Middle frontal gyrus (tissue), 1 donor: ENCODE measurements around the gene RSPRY1.

ENCODE experiments used
- DNase-seq: peaks from one replicate; pipeline ENCODE4 v3.0.0-alpha.2; 2015; ENCODE audit warnings: low spot score; ENCODE audit errors: extremely low spot score

The RSPRY1 gene

DNA sequence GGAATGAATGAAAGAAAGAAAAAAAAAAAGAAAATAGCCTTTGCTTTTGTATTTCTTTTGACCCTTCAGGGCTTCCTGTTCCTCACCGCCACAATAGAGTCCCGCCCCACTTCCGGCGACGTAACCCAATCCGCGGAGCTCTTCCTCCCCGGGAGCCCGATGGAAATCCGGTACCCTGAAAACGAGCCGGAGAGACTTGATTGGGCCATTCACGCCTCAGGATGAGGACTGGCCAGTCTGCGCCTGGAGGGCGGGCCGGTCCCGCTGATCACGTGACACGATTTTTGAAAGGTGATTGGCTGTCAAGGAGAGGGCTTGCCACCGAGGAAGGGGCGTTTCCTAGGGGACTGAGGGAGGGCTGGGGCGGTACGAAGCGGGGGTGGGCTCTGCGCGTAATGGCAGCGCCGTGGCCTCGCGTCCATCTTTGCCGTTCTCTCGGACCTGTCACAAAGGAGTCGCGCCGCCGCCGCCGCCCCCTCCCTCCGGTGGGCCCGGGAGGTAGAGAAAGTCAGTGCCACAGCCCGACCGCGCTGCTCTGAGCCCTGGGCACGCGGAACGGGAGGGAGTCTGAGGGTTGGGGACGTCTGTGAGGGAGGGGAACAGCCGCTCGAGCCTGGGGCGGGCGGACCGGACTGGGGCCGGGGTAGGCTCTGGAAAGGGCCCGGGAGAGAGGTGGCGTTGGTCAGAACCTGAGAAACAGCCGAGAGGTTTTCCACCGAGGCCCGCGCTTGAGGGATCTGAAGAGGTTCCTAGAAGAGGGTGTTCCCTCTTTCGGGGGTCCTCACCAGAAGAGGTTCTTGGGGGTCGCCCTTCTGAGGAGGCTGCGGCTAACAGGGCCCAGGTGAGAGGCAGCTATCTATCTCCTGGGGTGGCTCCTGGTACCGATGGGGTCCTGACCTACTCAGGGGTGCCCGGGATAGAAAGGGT, at the start of gene RSPRY1, which contains the start of gene PSME3IP1:
Gene RSPRY1, plus strand, starts transcription at position 385 of the 927 bp plus-strand sequence. CDS start 18,330 bp downstream, outside the sequence.
Gene PSME3IP1, minus strand, starts transcription at position 95 of the 927 bp plus-strand sequence. CDS start 12,185 bp downstream, outside the sequence.
- peak; percentile 99 for DNase-seq

GRCh38 chr16:57137043-57137442, 49.1 kb upstream of the RSPRY1 start:
- DNase-seq, result no peak

GRCh38 chr16:57137566-57138273, 48.4 kb upstream of the RSPRY1 start:
- no peak for DNase-seq

- no peak for DNase-seq
These were observed 47.7 kb upstream of the RSPRY1 start for GRCh38 chr16:57138281-57138935.

GRCh38 chr16:57140931-57141668, 45.0 kb upstream of the RSPRY1 start:
- DNase-seq, result no peak

GRCh38 chr16:57141822-57142631, 44.1 kb upstream of the RSPRY1 start:
- DNase-seq, result peak; percentile 9

DNA sequence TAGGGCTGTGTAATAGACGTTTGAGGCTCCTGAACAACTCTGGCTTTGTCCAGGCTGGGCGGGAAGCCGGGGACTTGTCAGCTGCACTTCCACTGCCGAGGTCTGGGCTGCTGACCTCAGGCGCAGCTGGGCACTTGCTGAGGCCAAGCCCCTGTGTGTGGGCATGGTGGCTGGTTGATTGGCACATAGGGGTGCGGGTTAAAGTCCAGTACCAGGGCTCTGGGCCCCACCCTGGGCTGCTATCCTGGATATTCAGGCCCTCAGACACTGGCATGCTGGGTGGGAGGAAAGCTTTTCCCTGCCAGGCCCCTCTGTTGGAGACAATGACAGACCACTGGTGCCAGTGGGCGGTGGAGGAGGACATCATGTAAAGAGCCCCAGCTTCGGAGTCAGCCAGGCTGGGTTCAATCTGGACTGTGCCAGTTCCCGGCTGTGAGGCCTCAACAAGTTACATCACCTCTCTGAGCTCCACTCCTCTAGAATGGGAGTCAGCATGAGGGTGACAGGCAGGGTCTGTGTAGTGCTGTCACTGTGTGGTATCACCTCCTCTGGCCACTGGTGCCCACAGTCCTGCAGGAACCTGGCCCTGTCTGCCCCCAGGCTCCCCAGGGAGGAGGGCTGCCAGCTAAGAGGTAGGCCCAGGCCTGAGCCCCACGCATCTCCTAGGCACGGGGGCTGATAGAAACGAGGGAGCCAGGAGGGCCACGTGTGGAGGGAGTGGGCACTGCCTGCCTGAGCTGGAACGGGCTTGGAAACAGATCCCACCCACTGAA, 42.8 kb upstream of the RSPRY1 start:
- peak; percentile 64 for DNase-seq

GRCh38 chr16:57144027-57144426, 42.1 kb upstream of the RSPRY1 start:
- no peak for DNase-seq

DNA sequence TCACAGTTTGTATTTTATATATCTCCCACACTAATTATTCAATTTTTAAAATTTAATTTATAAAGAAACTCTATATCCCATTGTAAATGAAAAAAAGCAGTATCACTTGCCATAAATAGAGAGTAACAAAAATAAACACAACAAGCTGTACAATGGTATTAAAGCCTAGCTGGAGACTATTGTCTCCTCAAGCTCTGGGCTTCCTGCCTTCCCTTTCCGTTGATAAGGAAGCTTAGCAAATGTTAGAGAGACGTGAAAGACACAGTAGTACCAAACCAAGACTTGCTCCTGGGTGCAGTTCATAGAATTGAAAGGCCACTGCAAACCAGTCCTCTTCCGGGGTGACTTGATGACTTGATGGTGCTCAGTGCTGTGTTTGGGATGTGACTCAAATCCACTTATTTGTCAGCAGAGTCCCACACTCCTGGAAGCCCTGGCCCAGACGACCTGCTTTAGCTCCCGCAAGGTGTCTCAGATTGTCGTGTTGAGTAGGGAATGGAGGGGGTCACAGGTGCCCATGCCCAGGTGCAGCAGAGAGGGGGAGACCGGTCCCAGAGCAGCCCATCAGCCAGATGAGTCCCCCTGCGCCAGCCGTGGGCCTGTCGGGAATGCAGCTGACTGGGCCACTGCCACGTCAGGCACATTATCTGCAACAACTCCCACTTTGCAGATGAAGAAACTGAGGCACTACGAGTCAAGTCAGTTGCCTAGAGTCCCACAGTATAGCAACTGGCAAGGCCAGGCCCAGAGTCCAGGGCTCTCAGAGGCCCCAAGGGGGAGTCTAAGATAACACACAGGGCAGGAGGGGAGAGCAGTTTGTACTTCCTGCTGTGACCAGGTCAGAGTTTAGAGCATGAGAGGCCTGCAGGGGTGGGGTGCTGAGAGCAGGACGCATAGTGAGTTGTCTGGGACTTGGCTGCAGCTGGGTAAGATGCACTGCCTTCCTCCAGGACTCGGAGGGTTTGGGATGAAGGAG, 40.8 kb upstream of the RSPRY1 start:
- DNase-seq, result no peak

- DNase-seq, result no peak
These were observed 40.0 kb upstream of the RSPRY1 start for GRCh38 chr16:57146040-57146647.

GRCh38 chr16:57146735-57147134, 39.4 kb upstream of the RSPRY1 start:
- DNase-seq, result no peak

- no peak for DNase-seq
These were observed 38.5 kb upstream of the RSPRY1 start for GRCh38 chr16:57147381-57148221.

DNA sequence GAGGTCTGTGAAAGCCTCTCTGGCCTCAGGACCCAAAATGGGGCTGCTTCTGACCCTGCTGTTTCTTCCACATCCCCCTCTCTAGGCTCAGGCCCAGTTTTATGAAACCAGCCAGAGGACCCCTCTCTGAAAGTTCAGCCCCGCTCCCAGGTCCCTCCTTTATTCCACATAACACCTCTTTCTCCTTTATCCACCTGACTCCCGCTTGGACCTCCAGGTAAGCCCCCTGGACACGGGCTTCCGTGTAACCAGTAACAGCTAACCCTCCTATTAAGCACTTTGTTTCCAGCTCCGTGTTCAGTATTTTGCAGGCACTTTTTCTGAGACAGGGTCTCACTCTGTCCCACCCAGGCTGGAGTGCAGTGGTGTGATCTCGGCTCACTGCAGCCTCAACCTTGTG, 37.6 kb upstream of the RSPRY1 start:
- DNase-seq, result no peak

- DNase-seq, result no peak
These were observed 36.7 kb upstream of the RSPRY1 start for GRCh38 chr16:57149391-57149790.

DNA sequence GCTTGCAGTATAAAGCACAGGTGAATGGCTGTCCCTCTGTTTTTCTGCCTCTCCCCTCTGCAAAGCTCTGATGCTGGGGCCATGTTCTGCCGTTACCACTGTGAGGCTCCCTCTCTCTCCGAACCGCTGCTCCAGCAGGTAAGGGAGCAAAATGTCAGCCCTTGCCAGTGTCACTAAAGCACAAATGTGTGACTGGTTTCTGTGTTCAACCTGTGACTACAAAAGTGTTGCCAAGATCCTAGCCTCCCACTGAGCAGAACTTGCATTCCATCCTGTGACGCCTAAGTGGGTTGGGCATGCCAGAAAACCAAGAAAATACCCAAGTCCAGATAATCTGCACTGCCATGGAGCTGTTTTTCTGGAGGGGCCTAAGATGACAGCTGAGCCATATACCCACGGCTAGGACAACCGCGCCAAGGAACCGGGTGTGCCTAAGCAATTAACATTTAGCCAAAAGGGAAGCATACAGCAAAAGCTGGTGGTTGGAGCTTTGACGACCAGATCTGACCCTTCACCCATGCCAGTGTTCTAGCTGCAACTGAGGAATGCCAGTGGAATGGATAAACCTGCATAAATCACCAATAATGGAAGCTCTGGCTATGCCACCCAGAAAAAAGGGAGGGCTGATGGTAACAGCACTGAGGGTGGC, 35.3 kb upstream of the RSPRY1 start:
- no peak for DNase-seq

- DNase-seq, result no peak
These were observed 34.8 kb upstream of the RSPRY1 start for GRCh38 chr16:57151369-57151768.
